Left lung (tissue), 14 donors: ENCODE results near the gene GNB3. TPM values are rescaled to one million over a fixed set of nuclear protein-coding genes. Genes with fewer than 3 reads are reported as not detected.

ENCODE experiments used
- ATAC-seq: fragments of 200-7000 bp; cut with Tn5 transposase; one replicate; pipeline ENCODE4 v1.9.1; 2020; ENCODE audit warnings: moderate library complexity
- DNase-seq, 4 donors: peaks; one replicate each; pipeline ENCODE4 v3.0.0-alpha.2; 2013 to 2020
- H3K27ac ChIP-seq, 2 donors: fragments of 200-600 bp; sonication (generic) in 1 of 2; one replicate each; pipeline versions ENCODE4 v1.5.0 to v1.8.0; 2020 to 2021
- H3K27me3 ChIP-seq, 2 donors: fragments of 200-600 bp; sonication (generic) in 1 of 2; one replicate each; pipeline versions ENCODE4 v1.5.0 to v1.8.0; 2020 to 2021
- H3K36me3 ChIP-seq, 2 donors: fragments of 200-600 bp; sonication (generic) in 1 of 2; one replicate each; pipeline versions ENCODE4 v1.5.0 to v1.8.0; 2020 to 2021
- H3K4me1 ChIP-seq, 2 donors: fragments of 200-600 bp; one replicate each; pipeline ENCODE4 v1.8.0; 2021
- H3K4me3 ChIP-seq, 2 donors: fragments of 200-600 bp; sonication (generic) in 1 of 2; one replicate each; pipeline versions ENCODE4 v1.5.0 to v1.8.0; 2020 to 2021; ENCODE audit warnings: mild to moderate bottlenecking in 1 of 2
- H3K9me3 ChIP-seq, 2 donors: fragments of 200-600 bp; sonication (generic) in 1 of 2; one replicate each; pipeline versions ENCODE4 v1.5.0 to v1.8.0; 2020 to 2021
- intact Hi-C, 2 donors: fragments of 100-400 bp; cut with DNase I; formaldehyde crosslinking; loops; one replicate each; pipeline versions ENCODE4 v1.11.2 to v1.14.2; 2022
- long read RNA-seq, 12 donors: library from polyadenylated mRNA in 2 of 12; unstranded in 2 of 12; transcript quantifications; one replicate each; pipeline ENCODE4 v2.0.0 and lab custom pipeline, GENCODE V29; 2019 to 2026
- polyA plus RNA-seq, 6 donors: library from polyadenylated mRNA; unstranded; fragments of 120-200 nt; gene quantifications; one replicate each; pipeline ENCODE4 v1.2.1, GENCODE V29; 2013; ENCODE audit not compliant: insufficient read length in 6 of 6
- total RNA-seq, 2 donors: library from RNA; stranded (reverse); fragmentation: NEBNext Ultra II Directional; extraction: Animal tissue kit (Norgen Biotek cat#: 25700); gene quantifications; one replicate each; pipeline ENCODE4 v1.2.1, GENCODE V29; 2021
- TF ChIP-seq, protein P1 (sequence below), 2 donors: fragments of 200-600 bp; sonication (generic) in 1 of 2; IDR thresholded peaks; one replicate each; pipeline versions ENCODE4 v1.5.0 to v1.8.0; 2021; ENCODE audit warnings: antibody characterized with exemption in 2 of 2
- donor health status: DM: no; HTN: yes; CAD: no.
- donor health status: DM: no; HTN: no; CAD: no.

The GNB3 gene
- total RNA-seq (1 to 10 TPM; 2.0 to 3.3 TPM), polyA plus RNA-seq (1 to 10 TPM; 3.3 to 7.2 (median 5.4) TPM)
- long read RNA-seq, donor 1: 0 reads
- long read RNA-seq, donor 2, partial matches to known transcripts: 20 of 40 reads
- long read RNA-seq, donor 2, other reads (novel, unspliced or antisense): 18 of 40 reads
- long read RNA-seq, donor 3: 0 reads
- long read RNA-seq, donor 4: 0 reads
- long read RNA-seq, donor 5, partial matches to known transcripts: 23 of 23 reads
- long read RNA-seq, donor 5, other reads (novel, unspliced or antisense): 0 of 23 reads
- long read RNA-seq, donor 6, partial matches to known transcripts: 0 of 1 reads
- long read RNA-seq, donor 6, other reads (novel, unspliced or antisense): 0 of 1 reads
- long read RNA-seq, donor 7, partial matches to known transcripts: 0 of 3 reads
- long read RNA-seq, donor 7, other reads (novel, unspliced or antisense): 0 of 3 reads
- long read RNA-seq, donor 8: 0 reads
- long read RNA-seq, donor 9: 0 reads
- long read RNA-seq, donor 10: 0 reads
- long read RNA-seq, donor 11, partial matches to known transcripts: 0 of 4 reads
- long read RNA-seq, donor 11, other reads (novel, unspliced or antisense): 0 of 4 reads
- long read RNA-seq, donor 12: 0 reads

DNA sequence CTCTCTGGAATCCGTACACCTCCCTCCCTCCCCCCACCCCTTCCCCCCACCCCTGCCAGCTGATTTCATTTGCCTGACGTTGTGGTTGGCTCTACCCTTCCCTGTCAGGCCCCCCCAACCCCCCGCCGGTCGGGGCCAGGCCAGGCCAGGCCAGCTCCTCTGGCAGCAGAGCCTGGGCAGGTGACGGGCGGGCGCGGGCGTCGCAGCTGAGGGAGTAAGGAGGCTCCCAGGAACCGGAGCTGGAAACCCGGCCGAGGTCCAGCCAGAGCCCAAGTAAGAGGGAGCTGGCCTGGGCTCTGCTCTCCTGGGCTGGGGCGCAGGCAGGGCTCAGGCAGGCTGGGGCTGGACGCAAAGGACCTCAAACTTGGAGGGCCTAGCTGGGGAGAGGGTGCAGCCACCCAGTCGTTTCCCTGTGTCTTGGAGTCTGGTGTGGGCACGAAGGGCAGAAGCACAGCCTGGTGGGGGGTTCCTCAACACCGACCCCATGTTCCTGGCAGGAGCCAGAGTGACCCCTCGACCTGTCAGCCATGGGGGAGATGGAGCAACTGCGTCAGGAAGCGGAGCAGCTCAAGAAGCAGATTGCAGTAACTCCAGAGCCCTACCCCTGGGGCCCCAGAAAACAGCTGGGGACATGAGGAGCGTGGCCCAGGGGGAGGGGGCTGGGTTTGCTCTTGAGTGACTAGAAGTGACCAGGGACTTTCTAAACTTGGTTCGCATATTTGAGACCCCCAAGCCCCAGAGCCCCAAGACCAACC lies at the start of gene GNB3:
Gene GNB3 (plus strand): TSS at position 165 of the 755 bp plus-strand sequence. CDS start 363 bp downstream, at position 528.
- TF ChIP-seq, protein P1, sequence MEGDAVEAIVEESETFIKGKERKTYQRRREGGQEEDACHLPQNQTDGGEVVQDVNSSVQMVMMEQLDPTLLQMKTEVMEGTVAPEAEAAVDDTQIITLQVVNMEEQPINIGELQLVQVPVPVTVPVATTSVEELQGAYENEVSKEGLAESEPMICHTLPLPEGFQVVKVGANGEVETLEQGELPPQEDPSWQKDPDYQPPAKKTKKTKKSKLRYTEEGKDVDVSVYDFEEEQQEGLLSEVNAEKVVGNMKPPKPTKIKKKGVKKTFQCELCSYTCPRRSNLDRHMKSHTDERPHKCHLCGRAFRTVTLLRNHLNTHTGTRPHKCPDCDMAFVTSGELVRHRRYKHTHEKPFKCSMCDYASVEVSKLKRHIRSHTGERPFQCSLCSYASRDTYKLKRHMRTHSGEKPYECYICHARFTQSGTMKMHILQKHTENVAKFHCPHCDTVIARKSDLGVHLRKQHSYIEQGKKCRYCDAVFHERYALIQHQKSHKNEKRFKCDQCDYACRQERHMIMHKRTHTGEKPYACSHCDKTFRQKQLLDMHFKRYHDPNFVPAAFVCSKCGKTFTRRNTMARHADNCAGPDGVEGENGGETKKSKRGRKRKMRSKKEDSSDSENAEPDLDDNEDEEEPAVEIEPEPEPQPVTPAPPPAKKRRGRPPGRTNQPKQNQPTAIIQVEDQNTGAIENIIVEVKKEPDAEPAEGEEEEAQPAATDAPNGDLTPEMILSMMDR (IDR thresholded peaks at IDR 0.05): no peak
- Histone ChIP-seq H3K4me1 (no peaks in the 10 kb centered on the region), H3K27me3 (no peaks in the 10 kb centered on the region), H3K9me3 (no peaks in the 10 kb centered on the region), H3K4me3 (no peak within 1 kb of the TSS), H3K27ac (no peak within 1 kb of the TSS), H3K36me3 (peaks cover 0 to 2% of the 10 kb centered on the region in 2 donors)
- ATAC-seq: no peak
- peak in 1 of 4 donors; percentile 79 for DNase-seq
- intact Hi-C loops: no loop called here

DNA sequence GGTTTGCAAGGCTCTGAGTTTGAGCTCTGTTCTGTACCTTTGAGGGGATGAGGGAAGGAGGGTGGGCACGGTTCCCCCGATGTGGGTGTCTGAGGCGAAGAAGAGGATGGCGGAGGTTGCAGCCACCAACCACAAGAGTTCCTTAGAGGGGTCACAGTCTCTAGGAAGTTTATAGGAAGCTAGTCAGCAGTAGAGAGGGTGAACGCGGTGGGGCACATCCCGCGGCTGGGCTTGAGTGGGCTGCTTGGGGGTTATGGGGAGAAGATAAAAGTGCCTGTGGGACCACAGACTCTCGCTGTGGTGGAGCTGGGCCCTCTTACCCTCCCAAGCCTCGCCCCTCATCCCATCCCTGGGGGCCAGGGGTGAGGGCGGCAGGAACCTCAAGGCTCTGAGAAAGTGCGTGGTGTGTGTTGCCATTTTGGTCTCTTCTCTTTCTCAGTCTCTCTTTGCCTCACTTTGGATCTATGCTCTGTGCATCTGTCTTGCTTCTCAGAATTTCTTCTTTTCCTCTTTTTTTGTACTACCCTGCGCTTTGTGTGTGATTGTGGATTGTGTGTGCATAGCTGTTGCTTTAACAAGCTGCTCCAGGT lies 48.7 kb upstream of the GNB3 start:
- H3K9me3 ChIP-seq: no peaks in the 10 kb centered on the region
- H3K27ac ChIP-seq: peak overlapping the region; percentile 48 to 80
- H3K4me3 ChIP-seq: peak overlapping the region in 1 of 2 donors; percentile 36
- intact Hi-C loops: no loop called here
- peaks cover 7 to 54% of the 10 kb centered on the region in 2 donors for H3K4me1 ChIP-seq
- TF ChIP-seq, protein P1 (IDR thresholded peaks at IDR 0.05): no peak
- H3K27me3 ChIP-seq: no peaks in the 10 kb centered on the region
- ATAC-seq (no peak), DNase-seq (no peak)
- H3K36me3 ChIP-seq: no peaks in the 10 kb centered on the region

DNA sequence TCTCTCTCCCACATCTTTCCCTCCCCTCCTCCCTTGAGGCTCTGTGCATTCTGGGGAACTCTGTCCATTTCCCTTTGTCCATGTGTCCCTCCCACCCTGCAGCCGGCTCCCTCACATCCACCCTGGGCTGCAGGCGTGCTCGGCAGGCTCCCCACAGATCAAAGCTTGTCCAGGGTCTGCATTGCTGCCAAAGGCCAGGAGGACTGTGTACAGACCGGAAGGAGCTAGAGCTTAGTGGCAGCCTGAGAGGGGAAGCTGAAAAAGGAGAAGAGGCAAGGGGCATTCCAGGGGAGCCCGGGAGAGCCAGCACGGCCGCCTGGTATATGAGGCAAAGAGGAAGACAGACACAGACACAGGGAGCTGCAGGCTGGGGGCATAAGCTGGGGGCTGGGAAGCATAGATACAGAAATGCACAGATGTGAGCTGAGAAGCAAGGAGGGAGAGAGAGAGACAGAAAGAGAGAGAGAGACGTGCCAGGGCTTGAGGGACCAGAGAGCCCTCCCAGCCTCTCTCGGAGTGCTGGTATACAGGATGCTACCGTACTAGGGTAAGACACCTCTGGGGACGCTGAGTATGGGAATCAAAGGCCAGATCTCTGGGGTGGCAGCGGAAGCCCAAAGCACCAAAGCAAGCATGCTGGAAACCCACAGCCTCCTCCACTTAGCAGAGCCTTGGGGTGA lies 48.1 kb upstream of the GNB3 start:
- TF ChIP-seq, protein P1 (IDR thresholded peaks at IDR 0.05): no peak
- peak overlapping the region in 1 of 2 donors; percentile 36 for H3K4me3 ChIP-seq
- intact Hi-C loops: no loop called here
- H3K27me3 ChIP-seq: no peaks in the 10 kb centered on the region
- peak overlapping the region; percentile 48 to 80 for H3K27ac ChIP-seq
- peak; percentile 74 for ATAC-seq
- no peaks in the 10 kb centered on the region for H3K36me3 ChIP-seq
- no peaks in the 10 kb centered on the region for H3K9me3 ChIP-seq
- DNase-seq: peak in 3 of 4 donors; percentile 64 to 88 (median 78)
- H3K4me1 ChIP-seq: peaks cover 7 to 47% of the 10 kb centered on the region in 2 donors

DNA sequence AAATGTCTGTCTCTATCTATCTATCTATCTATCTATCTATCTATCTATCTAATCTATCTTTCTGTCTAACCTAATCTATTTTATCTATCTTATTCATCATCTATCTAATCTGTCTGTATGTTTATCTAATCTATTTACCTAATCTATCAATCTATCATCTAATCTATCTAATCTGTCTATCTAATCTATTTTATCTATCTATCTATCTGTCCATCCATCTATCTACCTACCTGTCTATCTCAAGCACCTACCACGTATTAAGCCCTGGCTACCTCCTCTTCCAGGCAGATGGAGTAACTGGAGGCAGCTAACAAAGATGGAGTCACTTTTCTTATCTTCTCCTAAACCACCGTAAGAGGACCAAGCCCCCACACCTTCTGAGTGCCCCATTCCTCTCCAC lies 45.6 kb upstream of the GNB3 start:
- TF ChIP-seq, protein P1 (IDR thresholded peaks at IDR 0.05): no peak
- no peak overlapping the region for H3K4me3 ChIP-seq
- H3K4me1 ChIP-seq: peaks cover 0 to 34% of the 10 kb centered on the region in 2 donors
- H3K36me3 ChIP-seq: no peaks in the 10 kb centered on the region
- DNase-seq: no peak
- no peaks in the 10 kb centered on the region for H3K9me3 ChIP-seq
- H3K27ac ChIP-seq: no peak overlapping the region
- intact Hi-C loops: no loop called here
- no peaks in the 10 kb centered on the region for H3K27me3 ChIP-seq
- no peak for ATAC-seq
